ENCODE measurements around the gene ADM2. TPM values are rescaled to one million over a fixed set of nuclear protein-coding genes. Genes with fewer than 3 reads are reported as not detected.
A peak's percentile ranks its signal among the peaks of the same experiment; 100 is the strongest.

ADM2 gene
- total and polyA plus RNA-seq, 2 of the 13 experiments (the other 11 are each of a cell fraction or from before 2014, with no cell fraction given), result 1.2 to 3.0 TPM

DNA sequence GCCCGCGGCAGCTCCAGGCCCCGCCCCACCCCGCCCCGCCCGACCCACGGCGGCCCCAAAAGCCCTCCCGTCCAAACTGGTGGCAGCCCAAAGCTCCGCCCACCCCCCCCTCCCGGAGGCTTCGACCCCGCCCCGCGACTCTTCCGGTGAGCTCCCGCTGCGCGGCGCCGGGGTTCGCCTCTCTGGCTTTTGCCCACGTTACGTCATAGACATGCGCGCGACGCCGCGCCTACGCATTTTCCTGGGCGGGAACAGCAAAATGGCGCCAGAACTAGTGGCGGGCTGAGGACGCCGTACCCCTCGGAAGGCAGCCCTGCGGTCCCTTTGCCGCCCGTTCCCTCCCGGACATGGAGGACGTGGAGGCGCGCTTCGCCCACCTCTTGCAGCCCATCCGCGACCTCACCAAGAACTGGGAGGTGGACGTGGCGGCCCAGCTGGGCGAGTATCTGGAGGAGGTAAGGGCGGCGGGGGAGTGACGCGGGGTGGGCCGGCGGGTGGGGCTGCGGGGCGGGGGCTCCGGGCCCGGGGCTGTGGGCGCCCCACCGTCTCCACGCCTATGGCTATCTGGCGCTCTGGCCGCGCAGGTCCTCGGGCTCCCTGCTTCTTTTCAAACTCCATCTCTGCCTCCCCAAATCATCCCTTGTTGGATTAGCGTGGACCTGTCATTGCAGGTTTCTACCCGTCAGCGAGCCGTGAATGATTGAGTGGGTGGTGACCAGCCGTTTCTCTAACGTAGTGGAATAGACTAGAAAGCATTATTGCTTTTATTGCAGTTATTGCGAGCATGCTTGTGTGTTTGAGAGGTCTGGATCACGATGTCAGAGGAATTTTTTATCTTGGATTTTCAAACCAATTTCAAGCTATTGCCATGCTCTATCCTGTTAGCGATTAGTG is 26.9 kb downstream of the ADM2 start, which contains the start of gene NCAPH2 (continued):
- 0 out of 2 replicates have a peak, but pooled peaks have one; percentile 57 for TF ChIP-seq KLF6 (CRISPR knock-in tag; IDR thresholded peaks at IDR 0.05)
- TF ChIP-seq GATA4 (IDR thresholded peaks at IDR 0.05; ENCODE audit: borderline replicate concordance, low read depth), result no peak
- no peak for TF ChIP-seq ZNF7 (CRISPR knock-in tag; IDR thresholded peaks at IDR 0.05)
- TF ChIP-seq MLLT10 (CRISPR knock-in tag; IDR thresholded peaks at IDR 0.05), result no peak
- TF ChIP-seq FOXA1 (IDR thresholded peaks at IDR 0.05), result no peak
- TF ChIP-seq FOXA1 (CRISPR knock-in tag; IDR thresholded peaks at IDR 0.05), result no peak
- TF ChIP-seq ZNF570 (CRISPR knock-in tag; IDR thresholded peaks at IDR 0.05; ENCODE audit: borderline replicate concordance), result no peak
- TF ChIP-seq ZNF766 (CRISPR knock-in tag; IDR thresholded peaks at IDR 0.05; ENCODE audit: borderline replicate concordance), result no peak
- TF ChIP-seq TCF7 (IDR thresholded peaks at IDR 0.05; ENCODE audit: low read depth), result no peak
- 0 out of 2 replicates have a peak, but pooled peaks have one; percentile 20 for TF ChIP-seq RELA (CRISPR knock-in tag; IDR thresholded peaks at IDR 0.05)
- TF ChIP-seq, protein P1, sequence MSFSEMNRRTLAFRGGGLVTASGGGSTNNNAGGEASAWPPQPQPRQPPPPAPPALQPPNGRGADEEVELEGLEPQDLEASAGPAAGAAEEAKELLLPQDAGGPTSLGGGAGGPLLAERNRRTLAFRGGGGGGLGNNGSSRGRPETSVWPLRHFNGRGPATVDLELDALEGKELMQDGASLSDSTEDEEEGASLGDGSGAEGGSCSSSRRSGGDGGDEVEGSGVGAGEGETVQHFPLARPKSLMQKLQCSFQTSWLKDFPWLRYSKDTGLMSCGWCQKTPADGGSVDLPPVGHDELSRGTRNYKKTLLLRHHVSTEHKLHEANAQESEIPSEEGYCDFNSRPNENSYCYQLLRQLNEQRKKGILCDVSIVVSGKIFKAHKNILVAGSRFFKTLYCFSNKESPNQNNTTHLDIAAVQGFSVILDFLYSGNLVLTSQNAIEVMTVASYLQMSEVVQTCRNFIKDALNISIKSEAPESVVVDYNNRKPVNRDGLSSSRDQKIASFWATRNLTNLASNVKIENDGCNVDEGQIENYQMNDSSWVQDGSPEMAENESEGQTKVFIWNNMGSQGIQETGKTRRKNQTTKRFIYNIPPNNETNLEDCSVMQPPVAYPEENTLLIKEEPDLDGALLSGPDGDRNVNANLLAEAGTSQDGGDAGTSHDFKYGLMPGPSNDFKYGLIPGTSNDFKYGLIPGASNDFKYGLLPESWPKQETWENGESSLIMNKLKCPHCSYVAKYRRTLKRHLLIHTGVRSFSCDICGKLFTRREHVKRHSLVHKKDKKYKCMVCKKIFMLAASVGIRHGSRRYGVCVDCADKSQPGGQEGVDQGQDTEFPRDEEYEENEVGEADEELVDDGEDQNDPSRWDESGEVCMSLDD (CRISPR knock-in tag; IDR thresholded peaks at IDR 0.05; ENCODE audit: borderline replicate concordance), result no peak
- no peak for TF ChIP-seq ZEB1 (IDR thresholded peaks at IDR 0.05; ENCODE audit: insufficient replicate concordance, low read depth)
- no peak for TF ChIP-seq SSRP1 (CRISPR knock-in tag; IDR thresholded peaks at IDR 0.05)
- TF ChIP-seq PHF21A (CRISPR knock-in tag; IDR thresholded peaks at IDR 0.05), result no peak
- no peak for TF ChIP-seq GTF3A (CRISPR knock-in tag; conservative IDR thresholded peaks at IDR 0.05)
- no peak for TF ChIP-seq ZKSCAN5 (CRISPR knock-in tag; IDR thresholded peaks at IDR 0.05)
- TF ChIP-seq JARID2 (CRISPR knock-in tag; IDR thresholded peaks at IDR 0.05; ENCODE audit: insufficient replicate concordance), result no peak
- peak; percentile 41; the same call in 1 of the 2 replicates for TF ChIP-seq SALL2 (CRISPR knock-in tag; IDR thresholded peaks at IDR 0.05)
- TF ChIP-seq ZFYVE20 (CRISPR knock-in tag; IDR thresholded peaks at IDR 0.05; ENCODE audit: borderline replicate concordance, low read depth), result no peak
- no peak for TF ChIP-seq CAMTA2 (CRISPR knock-in tag; IDR thresholded peaks at IDR 0.05; ENCODE audit: borderline replicate concordance)
- peak; percentile 53; the same call in 1 of the 2 replicates for TF ChIP-seq MTA1 (CRISPR knock-in tag; IDR thresholded peaks at IDR 0.05; ENCODE audit: borderline replicate concordance)
- no peak for TF ChIP-seq CC2D1A (CRISPR knock-in tag; IDR thresholded peaks at IDR 0.05)
- TF ChIP-seq NCOR1 (IDR thresholded peaks at IDR 0.05; ENCODE audit: borderline replicate concordance, low read length), result no peak
- no peak for TF ChIP-seq ZNF577 (CRISPR knock-in tag; IDR thresholded peaks at IDR 0.05; ENCODE audit: borderline replicate concordance, low read depth)
- no peak for TF ChIP-seq MAF1 (CRISPR knock-in tag; IDR thresholded peaks at IDR 0.05; ENCODE audit: borderline replicate concordance)
- TF ChIP-seq CHD4 (IDR thresholded peaks at IDR 0.05; ENCODE audit: borderline replicate concordance, low read length), result no peak
- no peak for TF ChIP-seq SNRNP70 (IDR thresholded peaks at IDR 0.05; ENCODE audit: low read depth, low read length)
- TF ChIP-seq TOPORS (CRISPR knock-in tag; IDR thresholded peaks at IDR 0.05), result no peak
- peak; percentile 31; the same call in 1 of the 2 replicates for TF ChIP-seq ZNF143 (CRISPR knock-in tag; IDR thresholded peaks at IDR 0.05)
- no peak for TF ChIP-seq NR1H2 (CRISPR knock-in tag; IDR thresholded peaks at IDR 0.05; ENCODE audit: borderline replicate concordance, low read depth)
- no peak for TF ChIP-seq ZNF674 (CRISPR knock-in tag; IDR thresholded peaks at IDR 0.05; ENCODE audit: low read depth)

All from HepG2 (cell line).